Measurements from ENCODE around the gene DCAKD.
"Not testable (repeated sequence)": the region's sequence is repeated elsewhere in the genome, so short reads cannot be mapped to it uniquely, and the experiment has no call there.

GRCh38 chr17:45051720-45052051, 254 bp upstream of the DCAKD start:
- not testable (repeated sequence) for TF ChIP-seq ELF4 (IDR thresholded peaks at IDR 0.05); BHLHE40 (IDR thresholded peaks at IDR 0.05; ENCODE audit: borderline replicate concordance); PKNOX1 (IDR thresholded peaks at IDR 0.05); L3MBTL2 (conservative IDR thresholded peaks at IDR 0.05); FOXM1 (IDR thresholded peaks at IDR 0.05; ENCODE audit: borderline replicate concordance); SUZ12 (IDR thresholded peaks at IDR 0.05); CTBP1 (IDR thresholded peaks at IDR 0.05; ENCODE audit: borderline replicate concordance); TARDBP (IDR thresholded peaks at IDR 0.05); FOXA1 (IDR thresholded peaks at IDR 0.05); SP1 (IDR thresholded peaks at IDR 0.05); ZNF384 (IDR thresholded peaks at IDR 0.05); HDGF (IDR thresholded peaks at IDR 0.05; ENCODE audit: borderline replicate concordance); LEF1 (IDR thresholded peaks at IDR 0.05; ENCODE audit: borderline replicate concordance); ARNT (IDR thresholded peaks at IDR 0.05)

Data from HEK293T (cell line).